22Rv1 (cell line): ENCODE measurements around the gene LHFPL2.

ENCODE experiments used
- ZFX ChIP-seq: fragments of 450-650 bp; IDR thresholded peaks from 2 replicates; pipeline ENCODE4 v1.6.1; 2017; ENCODE audit warnings: antibody characterized with exemption, borderline replicate concordance
- TF ChIP-seq, protein P1 (sequence below): fragments of 450-650 bp; IDR thresholded peaks from 2 replicates; pipeline ENCODE4 v1.5.1; 2017; ENCODE audit warnings: mild to moderate bottlenecking

DNA sequence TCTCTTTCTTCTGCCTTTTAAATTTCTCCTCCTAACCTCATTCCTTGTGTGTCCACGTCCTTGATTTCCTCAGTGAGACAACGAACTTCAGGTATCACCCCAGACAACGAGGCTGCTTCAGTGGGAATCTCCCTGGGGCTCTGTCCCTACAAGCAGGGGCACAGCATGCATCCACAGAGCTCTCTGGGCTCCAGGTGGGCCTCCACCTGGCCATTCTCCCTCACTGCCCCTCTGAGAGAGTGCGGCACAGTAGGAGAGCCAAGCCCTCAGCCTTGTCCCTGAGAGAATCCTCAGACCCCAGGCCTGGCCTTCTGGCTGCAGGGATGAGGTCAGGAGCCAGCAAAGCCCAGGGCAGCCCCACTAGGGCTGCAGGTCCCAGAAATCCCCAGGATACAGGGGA is 105.3 kb downstream of the LHFPL2 start:
- TF ChIP-seq, protein P1, sequence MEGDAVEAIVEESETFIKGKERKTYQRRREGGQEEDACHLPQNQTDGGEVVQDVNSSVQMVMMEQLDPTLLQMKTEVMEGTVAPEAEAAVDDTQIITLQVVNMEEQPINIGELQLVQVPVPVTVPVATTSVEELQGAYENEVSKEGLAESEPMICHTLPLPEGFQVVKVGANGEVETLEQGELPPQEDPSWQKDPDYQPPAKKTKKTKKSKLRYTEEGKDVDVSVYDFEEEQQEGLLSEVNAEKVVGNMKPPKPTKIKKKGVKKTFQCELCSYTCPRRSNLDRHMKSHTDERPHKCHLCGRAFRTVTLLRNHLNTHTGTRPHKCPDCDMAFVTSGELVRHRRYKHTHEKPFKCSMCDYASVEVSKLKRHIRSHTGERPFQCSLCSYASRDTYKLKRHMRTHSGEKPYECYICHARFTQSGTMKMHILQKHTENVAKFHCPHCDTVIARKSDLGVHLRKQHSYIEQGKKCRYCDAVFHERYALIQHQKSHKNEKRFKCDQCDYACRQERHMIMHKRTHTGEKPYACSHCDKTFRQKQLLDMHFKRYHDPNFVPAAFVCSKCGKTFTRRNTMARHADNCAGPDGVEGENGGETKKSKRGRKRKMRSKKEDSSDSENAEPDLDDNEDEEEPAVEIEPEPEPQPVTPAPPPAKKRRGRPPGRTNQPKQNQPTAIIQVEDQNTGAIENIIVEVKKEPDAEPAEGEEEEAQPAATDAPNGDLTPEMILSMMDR, result no peak
- no peak for TF ChIP-seq ZFX
